ENCODE data around the gene RANGAP1.

DNA sequence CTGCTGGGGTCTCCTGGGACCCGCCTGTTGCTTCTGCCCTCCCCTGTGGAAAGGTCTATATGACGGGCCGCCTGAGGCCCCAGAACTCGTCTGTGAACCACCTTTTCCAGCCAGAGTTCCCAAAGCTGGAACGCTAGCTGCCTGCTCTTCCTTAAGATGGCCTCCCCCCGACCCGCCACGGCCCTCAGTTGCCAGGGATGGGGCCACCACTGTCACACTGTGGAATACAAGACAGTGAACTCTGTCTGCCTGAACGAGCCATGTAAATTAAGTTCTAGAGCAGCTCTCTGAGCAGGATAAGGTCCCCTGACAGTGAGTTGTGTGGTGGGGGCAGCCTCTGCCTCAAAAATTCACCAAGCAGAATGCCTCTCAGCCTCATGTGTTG lies 55.6 kb downstream of the RANGAP1 start:
- TF ChIP-seq, protein P1, sequence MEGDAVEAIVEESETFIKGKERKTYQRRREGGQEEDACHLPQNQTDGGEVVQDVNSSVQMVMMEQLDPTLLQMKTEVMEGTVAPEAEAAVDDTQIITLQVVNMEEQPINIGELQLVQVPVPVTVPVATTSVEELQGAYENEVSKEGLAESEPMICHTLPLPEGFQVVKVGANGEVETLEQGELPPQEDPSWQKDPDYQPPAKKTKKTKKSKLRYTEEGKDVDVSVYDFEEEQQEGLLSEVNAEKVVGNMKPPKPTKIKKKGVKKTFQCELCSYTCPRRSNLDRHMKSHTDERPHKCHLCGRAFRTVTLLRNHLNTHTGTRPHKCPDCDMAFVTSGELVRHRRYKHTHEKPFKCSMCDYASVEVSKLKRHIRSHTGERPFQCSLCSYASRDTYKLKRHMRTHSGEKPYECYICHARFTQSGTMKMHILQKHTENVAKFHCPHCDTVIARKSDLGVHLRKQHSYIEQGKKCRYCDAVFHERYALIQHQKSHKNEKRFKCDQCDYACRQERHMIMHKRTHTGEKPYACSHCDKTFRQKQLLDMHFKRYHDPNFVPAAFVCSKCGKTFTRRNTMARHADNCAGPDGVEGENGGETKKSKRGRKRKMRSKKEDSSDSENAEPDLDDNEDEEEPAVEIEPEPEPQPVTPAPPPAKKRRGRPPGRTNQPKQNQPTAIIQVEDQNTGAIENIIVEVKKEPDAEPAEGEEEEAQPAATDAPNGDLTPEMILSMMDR (IDR thresholded peaks at IDR 0.05; ENCODE audit: borderline replicate concordance, extremely low read depth, low read length, poor library complexity, severe bottlenecking): no peak
- no peak for TF ChIP-seq EZH2 (IDR thresholded peaks at IDR 0.05; ENCODE audit: borderline replicate concordance, low read depth, low read length, severe bottlenecking)

Data from DND-41 (cell line).